HG03280 (cell line): ENCODE data around the gene NPDC1.
"Not testable (repeated sequence)": the region's sequence is repeated elsewhere in the genome, so short reads cannot be mapped to it uniquely, and the experiment has no call there.

Source experiments
- ATAC-seq: cut with Tn5 transposase; IDR thresholded peaks from one replicate; pipeline ENCODE4 v1.9.1; 2021; ENCODE audit warnings: mild to moderate bottlenecking, moderate library complexity; ENCODE audit not compliant: unreplicated experiment

NPDC1 gene

DNA sequence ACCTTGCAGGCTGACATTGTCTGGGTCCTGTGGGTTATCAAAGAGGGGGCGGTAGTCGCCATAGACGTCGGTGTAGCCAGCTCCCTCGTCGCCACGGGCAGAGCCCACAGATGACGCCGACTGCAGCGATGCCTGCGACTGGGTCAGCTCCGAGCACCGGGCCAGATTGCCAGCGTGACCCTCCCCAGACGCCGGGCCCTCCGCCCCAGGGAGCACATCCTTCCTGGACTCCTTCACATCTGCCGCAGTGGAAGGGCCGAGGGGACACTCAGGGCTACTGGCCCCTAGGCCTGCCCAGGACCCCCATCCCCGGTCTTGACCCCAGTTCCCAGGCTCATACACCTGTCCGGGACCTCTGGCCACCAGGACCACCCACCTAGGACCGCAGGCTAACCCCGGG lies 31.8 kb downstream of the NPDC1 start:
- no peak for ATAC-seq

DNA sequence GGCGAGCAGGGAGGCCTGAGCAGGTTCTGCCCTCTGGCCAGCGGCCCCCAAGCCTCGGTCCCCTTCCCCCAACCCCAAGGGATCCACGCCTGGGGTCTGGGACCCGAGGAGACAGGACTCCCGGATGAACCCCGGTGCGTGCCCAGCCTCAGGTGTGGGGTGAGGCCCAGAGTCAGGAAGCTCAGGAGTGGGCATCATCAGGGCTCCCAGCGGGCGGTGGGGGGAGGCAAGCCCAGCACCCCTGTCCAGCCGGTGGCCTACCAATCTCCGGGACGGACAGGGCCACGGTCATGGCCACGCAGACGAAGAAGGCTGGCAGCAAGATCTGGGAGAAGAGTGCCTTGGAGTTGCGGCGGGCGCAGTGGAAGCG lies 32.4 kb downstream of the NPDC1 start:
- no peak for ATAC-seq

DNA sequence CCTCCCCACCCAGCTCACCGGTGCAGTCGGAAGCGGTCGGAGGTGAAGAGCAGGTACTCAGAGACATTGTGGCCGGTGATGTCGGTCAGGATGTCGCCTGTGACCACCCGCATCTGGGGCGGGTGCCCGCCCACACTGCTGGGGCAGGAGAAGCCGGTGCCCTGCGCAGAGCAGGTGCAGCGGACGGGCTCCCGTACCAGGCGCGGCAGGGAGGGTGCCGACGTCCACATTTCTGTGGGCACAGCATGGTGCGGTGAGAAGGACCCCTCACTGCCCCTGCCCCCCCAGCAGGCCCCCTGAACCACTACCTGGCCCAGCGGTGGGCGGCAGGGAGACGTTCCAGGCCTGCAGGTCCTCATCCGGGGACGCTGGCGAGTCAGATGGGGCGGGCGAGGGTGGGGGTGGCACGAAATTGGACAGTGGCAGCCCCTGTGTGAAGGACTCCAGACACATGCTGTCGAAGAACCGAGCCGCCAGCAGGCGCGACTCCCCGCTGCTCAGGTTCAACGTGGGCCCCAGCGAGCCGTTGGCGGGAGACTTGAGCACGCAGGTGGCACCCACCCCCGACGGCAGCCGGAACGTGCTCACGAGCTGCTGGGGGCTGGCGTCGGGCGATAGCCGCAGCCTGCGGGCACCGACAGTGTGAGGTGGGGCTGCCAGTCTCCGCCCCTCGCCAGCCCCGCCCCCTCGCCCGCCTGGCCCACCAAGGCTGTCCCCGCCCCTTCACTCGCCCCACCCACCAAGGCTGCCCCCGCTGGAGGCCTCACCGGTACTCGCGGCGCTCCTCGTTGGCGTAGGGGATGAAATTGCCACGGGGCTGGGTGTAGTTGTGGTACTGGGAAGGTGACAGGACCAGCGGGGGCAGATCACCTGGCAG lies 33.0 kb downstream of the NPDC1 start:
- no peak for ATAC-seq

DNA sequence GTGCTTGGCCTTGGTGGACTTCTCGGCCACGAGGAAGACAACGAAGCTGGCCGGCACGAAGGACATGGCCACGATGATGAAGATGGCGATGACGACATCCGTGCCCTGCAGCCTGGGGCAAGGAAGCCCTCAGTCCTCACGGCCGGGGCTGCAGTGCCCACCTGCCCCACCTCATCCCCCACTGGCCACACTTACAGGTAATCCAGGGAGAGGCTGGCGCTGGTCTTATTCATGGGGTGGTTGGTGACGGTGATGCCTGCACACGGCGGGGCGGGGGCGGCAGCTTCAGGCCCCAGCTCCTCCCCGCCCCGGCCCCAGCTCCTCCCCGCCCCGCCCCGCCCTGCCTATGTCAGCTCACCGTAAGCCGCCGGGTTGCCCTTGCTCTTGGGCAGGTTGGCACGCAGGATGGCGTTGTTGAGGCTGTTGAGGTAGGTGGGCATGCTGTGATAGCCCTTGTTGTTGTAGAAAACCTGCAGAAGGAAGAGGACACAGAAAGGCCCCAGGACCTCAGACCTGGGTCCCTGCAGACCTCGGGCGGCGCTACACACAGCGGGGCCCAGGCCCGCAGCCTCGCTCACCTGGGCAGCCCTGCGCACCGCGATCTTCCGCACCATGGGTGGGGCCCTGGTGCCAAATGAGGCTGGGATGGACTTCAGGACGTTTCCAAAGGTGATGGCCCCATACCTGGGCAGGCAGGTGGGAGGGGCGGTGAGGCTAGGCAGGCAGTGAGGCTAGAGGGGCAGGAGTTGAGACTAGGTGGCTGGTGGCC lies 33.9 kb downstream of the NPDC1 start:
- no peak for ATAC-seq

DNA sequence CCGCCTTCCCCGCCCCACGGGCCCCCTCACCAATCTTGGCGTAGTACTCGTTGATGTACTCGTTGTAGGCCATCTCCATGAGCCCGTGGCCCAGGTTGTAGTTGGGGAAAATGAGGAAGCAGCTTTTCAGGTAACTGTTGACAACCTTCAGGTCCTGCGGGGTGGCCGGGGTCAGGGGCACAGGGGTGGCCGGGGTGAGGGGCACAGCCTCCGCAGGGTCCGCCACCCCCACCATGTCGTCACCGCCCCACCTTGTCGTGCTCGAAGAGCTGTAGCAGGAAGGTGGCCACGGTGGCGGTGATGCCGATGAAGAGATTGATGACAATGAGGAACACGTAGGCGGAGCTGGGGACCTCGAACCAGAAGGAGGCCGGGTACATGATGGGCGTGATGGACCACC lies 34.8 kb downstream of the NPDC1 start:
- no peak for ATAC-seq

DNA sequence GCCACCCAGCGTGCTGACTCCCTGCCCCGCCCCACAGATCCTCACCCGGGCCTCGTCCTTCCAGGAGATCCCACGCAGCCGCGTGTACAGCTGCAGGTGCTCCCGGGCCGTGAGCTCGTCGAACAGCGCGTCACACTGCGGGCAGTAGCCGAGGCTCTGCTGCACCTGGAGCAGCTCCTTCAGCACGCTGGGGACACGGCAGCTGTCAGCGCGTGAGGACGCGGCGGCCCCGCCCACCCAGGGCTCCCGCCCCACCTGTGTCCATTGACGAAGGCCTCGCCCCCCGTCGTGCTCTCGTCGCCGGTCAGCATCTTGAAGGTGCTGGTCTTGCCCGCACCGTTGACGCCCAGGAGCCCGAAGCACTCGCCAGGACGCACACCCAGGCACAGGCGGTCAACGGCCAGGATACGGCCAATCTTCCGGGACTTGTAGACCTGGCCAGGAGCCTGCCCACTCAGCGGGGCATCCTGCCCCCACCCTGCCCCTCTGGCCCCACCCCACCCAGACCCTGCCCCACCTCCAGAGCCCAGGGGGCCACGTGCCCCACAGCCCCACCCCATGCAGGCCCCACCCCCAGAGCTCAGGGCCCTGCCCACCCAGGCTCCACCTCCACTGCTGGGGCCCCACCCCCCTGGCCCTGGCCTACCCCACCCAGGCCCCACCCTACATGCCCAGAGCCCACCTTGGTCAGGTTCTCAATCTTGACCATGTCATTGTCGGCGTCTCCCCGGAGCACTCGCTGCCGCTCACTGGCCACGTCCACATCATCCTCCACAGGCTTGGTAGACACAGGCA lies 35.8 kb downstream of the NPDC1 start:
- no peak for ATAC-seq

DNA sequence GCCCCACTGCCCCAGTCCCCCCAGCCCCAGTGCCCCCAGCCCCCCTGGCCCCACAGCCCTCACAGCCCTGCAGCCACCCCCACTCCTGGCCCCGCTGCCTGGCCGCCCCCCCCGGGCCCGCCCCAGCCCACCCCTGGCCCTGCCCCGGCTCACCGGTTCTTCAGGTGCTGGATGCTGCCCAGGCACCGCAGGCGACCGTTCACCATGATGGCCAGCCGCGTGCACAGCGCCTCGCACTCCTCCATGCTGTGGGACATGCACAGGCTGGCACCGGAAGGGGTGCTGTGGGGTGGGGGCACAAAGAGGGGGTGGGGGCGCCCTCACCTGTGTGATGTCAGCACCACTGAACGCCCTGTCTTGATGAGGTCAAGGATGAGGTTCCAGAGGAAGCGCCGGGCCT lies 36.8 kb downstream of the NPDC1 start:
- ATAC-seq: no peak

DNA sequence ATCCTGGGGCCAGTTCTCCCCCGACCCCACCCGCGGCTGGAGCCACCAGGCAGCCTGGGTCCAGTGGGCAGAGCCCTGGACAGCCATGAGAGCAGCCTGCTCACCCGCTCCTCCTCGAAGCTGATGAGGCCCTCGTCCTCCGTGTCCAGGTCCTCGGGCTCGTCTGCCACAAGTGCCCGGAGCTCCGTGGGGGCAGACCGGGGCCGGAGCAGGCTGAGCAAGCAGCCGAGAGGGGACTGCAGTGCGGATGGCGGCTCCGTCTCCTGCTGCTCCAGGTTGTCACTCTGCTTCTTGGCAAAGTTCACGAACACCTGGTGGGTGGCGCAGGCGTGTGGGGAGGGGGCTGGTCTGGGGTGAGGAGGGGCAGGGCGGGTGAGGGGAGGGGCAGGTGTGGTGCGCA lies 37.7 kb downstream of the NPDC1 start:
- ATAC-seq: no peak

DNA sequence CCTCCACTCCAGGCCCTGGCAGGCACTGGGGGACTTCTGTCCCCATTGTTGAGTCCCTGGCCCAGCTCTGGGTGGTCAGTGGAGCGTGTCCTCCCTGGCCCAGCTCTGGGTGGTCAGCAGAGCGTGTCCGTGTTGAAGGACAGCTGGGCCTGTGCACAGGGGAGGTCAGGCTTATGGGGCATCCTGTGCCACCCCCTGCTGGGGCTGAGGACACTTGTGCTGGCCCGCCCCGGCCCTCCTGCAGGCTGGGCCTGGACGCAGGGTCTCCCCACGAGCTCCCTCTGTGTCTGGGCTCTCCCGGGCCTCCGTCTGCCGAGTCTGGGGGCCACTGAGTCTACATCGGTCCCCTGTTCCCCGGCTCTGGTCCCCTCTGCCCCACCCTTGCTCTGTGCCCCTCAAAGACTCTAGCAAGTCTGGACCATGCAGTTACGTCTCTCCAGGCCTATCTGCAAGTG lies 38.1 kb downstream of the NPDC1 start:
- ATAC-seq: no peak

DNA sequence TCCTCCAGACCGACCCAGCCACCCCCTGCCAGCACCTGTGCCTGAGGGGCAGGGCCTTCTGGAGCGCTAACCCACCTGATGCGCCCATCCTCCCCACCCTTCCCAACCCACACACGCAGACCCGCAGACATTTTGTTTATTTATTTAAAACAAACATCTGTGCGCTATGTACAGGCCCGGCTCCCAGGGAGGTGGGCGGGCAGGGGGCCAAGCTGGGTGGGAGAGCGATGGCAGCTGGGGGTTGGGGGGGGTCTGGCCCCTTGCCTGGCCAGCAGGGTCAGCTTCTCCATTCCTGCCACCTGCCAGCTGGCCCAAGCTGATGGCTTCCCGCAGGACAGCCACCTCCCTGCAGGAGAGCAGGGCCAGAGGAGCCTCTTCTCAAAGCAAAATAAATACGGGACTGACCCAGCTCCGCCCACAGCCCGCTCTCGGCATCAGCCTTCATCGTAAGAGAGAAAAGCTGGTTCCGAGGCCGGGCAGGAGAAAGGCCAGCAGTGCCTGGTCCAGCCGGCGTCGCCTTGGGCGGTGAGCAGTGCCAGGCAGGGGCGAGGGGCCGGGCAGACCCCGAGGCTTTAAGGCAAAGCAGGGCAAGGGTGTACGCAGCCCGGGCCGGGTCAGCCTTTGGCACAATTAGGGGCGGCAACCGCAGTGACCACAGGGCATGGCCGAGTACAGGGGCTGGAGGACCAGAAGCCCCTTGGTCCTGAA lies 38.7 kb downstream of the NPDC1 start:
- no peak for ATAC-seq

DNA sequence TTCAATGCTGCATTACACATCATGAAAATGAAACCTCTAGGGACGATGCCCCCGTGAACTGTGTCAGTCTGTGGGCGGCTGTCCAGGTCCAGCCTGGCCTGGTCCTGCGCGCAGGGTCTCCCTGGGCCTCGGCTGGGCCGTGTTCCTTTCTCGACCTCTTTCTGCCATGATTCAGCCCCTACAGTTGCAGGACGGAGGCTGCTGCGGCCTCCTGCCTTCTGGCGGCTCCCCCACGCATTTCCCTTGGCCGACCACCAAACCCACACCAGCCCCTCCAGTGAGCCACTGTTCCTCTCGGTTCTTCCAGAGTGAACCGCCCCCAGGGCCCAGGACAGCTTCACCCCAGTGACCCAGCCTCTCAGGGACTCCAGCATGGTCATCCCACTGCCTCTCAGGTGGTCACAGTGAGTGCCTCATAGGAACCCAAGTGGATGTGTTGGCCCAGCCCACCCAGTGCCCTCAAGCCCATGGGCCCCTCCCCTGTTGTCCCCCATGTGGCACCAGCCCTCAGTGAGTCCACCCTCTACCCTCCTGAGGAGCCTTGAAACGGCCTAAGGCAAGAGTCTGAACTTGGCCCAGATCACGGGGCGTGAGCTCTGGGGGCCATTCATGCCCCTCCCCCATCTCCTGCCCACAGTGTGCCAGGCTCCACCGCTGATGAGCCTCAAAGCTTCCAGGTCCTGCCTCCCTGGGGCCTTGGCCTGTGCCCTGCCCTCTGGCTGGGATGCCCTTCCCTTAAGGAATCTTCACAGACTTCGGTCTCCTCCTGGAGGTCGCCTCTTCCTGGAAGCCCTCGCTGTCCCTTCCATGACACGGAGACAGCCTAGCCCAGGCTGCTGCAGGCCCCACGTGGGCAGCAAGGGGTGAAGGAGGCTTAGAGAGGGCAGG lies 39.6 kb downstream of the NPDC1 start:
- no peak for ATAC-seq

DNA sequence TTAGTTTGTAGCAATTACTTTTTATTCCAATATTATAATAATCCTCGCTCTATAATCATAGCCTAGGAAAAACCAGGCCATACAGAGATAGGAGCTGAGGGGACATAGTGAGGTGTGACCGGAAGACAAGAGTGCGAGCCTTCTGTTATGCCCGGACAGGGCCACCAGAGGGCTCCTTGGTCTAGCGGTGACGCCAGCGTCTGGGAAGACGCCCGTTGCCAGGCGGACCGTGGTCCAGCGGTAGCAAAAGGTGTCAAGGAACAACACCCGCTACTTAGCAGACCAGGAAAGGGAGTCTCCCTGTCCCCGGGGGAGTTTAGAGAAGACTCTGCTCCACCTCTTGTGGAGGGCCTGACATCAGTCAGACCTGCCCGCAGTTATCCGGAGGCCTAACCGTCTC lies 41.7 kb downstream of the NPDC1 start:
- ATAC-seq: not testable (repeated sequence)

DNA sequence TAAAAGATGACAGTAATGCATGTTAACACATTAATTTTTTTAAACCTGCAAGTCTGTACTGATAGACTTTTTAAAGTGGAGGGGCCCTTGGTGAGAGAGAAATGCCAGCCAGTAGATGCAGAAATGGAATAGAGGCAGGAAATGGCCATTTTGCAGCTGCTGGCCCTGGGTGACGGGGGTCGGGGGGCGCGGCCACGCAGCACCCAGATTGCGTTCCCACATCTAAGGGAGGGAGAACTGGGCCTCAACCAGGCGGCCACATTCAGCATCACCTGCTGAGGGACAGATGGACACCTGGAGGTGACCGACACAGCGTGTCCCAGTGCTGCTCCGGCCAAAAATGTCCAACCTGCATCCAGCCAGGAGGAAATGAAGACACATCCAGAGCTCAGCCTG lies 43.3 kb downstream of the NPDC1 start:
- no peak for ATAC-seq

DNA sequence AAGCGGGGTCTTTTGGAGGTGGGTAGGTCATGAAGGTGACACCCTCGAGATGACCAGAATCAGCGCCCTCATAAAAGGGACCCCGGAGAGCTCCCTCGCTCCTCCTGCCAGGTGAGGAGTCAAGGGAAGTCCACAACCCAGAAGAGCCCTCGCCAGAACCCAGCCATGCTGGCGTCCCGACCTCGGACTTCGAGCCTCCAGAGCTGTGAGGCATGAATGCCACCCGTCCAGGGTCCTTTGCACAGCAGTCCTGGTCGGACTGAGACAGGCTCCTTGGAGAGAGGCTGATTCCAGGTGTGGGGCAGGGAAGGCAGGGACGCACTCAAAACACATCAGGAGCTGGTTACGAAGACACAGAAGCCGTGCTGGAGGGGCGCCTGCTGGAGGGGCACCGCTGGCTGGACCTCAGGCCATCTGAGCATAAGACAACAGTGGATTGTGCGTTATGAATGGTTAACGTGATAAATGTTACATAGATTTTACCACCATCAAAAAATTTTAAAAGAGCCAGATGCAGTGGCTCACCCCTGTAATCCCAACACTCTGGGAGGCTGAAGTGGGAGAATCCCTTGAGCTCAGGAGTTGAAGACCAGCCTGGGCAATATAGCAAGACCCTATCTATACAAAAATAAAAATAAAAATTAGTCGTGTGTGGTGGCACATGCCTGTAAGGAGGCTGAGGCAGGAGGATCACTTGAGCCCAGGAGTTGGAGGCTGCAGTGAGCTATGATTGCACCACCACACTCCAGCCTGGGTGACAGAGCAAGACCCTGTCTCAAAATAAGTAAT lies 43.9 kb downstream of the NPDC1 start:
- no peak for ATAC-seq

DNA sequence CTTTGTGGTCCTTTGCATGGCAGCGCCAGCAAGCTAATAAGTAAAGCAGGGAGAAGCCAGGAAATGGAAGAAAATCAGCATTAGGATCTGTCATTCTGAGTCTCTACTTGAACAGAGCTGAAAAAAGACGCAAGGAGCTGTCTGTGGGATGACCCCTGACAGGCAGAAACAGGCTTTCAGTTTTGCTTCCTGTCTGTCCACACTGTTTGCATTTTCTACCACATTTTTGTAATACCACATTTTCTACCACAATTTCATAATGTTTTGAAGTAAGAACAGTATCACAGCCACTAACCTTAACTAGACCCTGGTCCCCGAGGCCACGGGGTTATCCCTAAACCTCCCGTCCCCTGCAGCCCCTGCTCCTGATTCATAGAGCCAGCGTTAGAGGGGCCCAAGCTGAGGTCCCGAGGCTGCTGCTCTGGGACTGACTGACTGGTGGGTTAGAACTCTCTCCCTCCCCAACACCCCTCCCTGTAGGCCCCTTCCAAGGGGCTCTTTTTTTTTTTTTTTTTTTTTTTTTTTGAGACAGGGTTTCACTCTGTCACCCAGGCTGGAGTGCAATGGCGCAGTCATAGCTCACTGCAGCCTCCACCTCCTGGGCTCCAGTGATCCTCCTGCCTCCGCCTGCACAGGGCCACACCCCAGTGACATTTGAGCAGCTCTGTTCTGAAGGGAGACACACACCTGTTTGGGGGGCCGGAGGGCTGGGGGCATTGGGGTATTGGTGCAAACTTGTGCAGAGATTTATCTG lies 45.6 kb downstream of the NPDC1 start:
- ATAC-seq: peak; percentile 70

DNA sequence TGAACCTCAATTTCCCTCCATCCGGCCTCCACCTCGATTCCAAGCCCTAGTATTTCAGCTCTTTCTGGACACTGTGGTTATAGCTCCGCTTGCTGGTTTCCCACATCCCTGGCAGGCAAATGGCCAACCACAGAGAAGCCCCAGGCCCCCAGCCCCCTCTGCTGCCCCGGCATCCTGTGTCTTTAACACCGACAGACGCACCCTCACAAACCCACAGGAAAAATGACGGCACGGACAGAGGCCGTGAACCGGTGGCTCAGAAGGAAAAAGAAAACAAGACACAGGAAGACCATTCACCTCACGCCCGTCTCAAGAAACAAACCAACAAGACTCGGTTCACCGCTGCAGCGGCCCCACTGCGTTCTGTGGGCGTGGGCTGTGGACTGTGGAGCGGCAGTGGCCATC lies 48.1 kb downstream of the NPDC1 start:
- ATAC-seq: no peak

DNA sequence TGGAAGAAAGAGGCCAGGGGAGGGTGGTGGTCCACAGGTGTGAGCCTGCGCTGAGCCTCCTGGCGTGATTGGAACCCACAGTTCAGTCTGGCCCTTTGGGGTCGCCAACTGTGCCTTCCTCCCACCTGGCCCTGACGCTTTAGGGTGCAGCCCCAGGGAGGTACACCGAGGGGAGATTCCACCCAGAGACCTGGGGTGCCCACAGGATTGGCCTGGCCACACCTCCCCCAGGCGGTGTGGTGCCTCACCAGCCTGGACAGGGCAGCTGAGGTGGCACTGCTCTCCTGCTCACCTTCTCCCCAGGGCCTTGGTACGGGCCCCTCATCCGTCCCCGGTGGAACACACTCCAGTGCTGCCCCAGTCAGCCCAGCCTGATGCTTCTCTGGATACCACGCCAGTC lies 48.6 kb downstream of the NPDC1 start:
- no peak for ATAC-seq
